Right atrium auricular region (tissue), 2 donors: Measurements from ENCODE around the gene CTR9. TPM values are rescaled to one million over a fixed set of nuclear protein-coding genes. Genes with fewer than 3 reads are reported as not detected.

Experiments
- DNase-seq: peaks from one replicate; pipeline ENCODE4 v3.0.0-alpha.2; 2019; ENCODE audit warnings: low spot score
- H3K27ac ChIP-seq, 2 donors: fragments of 200-600 bp; sonication (generic); 1 replicate in 1 of 2; 2 replicates in 1 of 2; pipeline ENCODE4 v1.5.1; 2016 to 2019
- H3K27me3 ChIP-seq, 2 donors: fragments of 200-600 bp; sonication (generic); one replicate each; pipeline versions ENCODE4 v1.5.1 to v1.6.0; 2017 to 2019
- H3K36me3 ChIP-seq: fragments of 200-600 bp; sonication (generic); one replicate; pipeline ENCODE4 v1.5.1; 2016
- H3K4me1 ChIP-seq, 2 donors: fragments of 200-600 bp; sonication (generic); one replicate each; pipeline versions ENCODE4 v1.5.1 to v1.6.0; 2017 to 2019
- H3K4me3 ChIP-seq, 2 donors: fragments of 200-600 bp; sonication (generic); 1 replicate in 1 of 2; 2 replicates in 1 of 2; pipeline ENCODE4 v1.5.1; 2017 to 2019; ENCODE audit warnings: mild to moderate bottlenecking in 1 of 2, moderate library complexity in 1 of 2
- H3K9me3 ChIP-seq, 2 donors: fragments of 200-600 bp; sonication (generic); one replicate each; pipeline ENCODE4 v1.5.1; 2019
- CTCF ChIP-seq, 2 donors: fragments of 200-600 bp; sonication (generic); IDR thresholded peaks; one replicate each; pipeline ENCODE4 v1.5.1; 2019; ENCODE audit warnings: antibody characterized with exemption in 2 of 2
- total RNA-seq, 2 donors: library from RNA; depleted of rRNA; stranded (reverse); fragments of >200 nt; gene quantifications; one replicate each; pipeline ENCODE4 v1.1.0, GENCODE V29; 2016

The CTR9 gene
- total RNA-seq, 2 donors from 2014 or later = 17.0 to 18.6 TPM

- H3K4me3 ChIP-seq = no peak overlapping the region
These were observed 6.8 kb upstream of the CTR9 start for GRCh38 chr11:10744206-10744605.

GRCh38 chr11:10746871-10747270 lies 4.2 kb upstream of the CTR9 start:
- Histone ChIP-seq H3K9me3 (no peaks in the 10 kb centered on the region), H3K27ac (no peak overlapping the region), H3K4me3 (no peak overlapping the region), H3K36me3 (no peaks in the 10 kb centered on the region), H3K4me1 (peaks cover 0 to 6% of the 10 kb centered on the region in 2 donors), H3K27me3 (no peaks in the 10 kb centered on the region)
- DNase-seq = no peak
- TF ChIP-seq CTCF (IDR thresholded peaks at IDR 0.05) = no peak

More at GRCh38 chr11:10744206-10744605, 6.8 kb upstream of the CTR9 start:
- no peak for TF ChIP-seq CTCF (IDR thresholded peaks at IDR 0.05)
- no peaks in the 10 kb centered on the region for H3K27me3 ChIP-seq
- DNase-seq = no peak
- no peaks in the 10 kb centered on the region for H3K36me3 ChIP-seq
- no peak overlapping the region for H3K27ac ChIP-seq
- no peaks in the 10 kb centered on the region for H3K4me1 ChIP-seq
- no peaks in the 10 kb centered on the region for H3K9me3 ChIP-seq

GRCh38 chr11:10747733-10748132 lies 3.3 kb upstream of the CTR9 start:
- no peak for DNase-seq
- no peaks in the 10 kb centered on the region for H3K27me3 ChIP-seq
- no peaks in the 10 kb centered on the region for H3K9me3 ChIP-seq
- peaks cover 0 to 14% of the 10 kb centered on the region in 2 donors for H3K4me1 ChIP-seq
- no peak for TF ChIP-seq CTCF (IDR thresholded peaks at IDR 0.05)
- no peak overlapping the region for H3K27ac ChIP-seq
- no peak overlapping the region for H3K4me3 ChIP-seq
- no peaks in the 10 kb centered on the region for H3K36me3 ChIP-seq

GRCh38 chr11:10749476-10749875 lies 1.6 kb upstream of the CTR9 start:
- no peak for TF ChIP-seq CTCF (IDR thresholded peaks at IDR 0.05)
- Histone ChIP-seq H3K27me3 (no peaks in the 10 kb centered on the region), H3K9me3 (no peaks in the 10 kb centered on the region), H3K36me3 (peaks cover 11% of the 10 kb centered on the region), H3K4me3 (no peak overlapping the region), H3K27ac (no peak overlapping the region), H3K4me1 (peaks cover 0 to 14% of the 10 kb centered on the region in 2 donors)
- DNase-seq = no peak

GRCh38 chr11:10751581-10751940 lies 515 bp downstream of the CTR9 start:
- no peak for DNase-seq
- Histone ChIP-seq H3K4me1 (peaks cover 0 to 14% of the 10 kb centered on the region in 2 donors), H3K27me3 (no peaks in the 10 kb centered on the region), H3K36me3 (peaks cover 29% of the 10 kb centered on the region), H3K9me3 (no peaks in the 10 kb centered on the region), H3K4me3 (peak overlapping the region; percentile 65 to 77), H3K27ac (peak overlapping the region; percentile 90 to 93)
- no peak for TF ChIP-seq CTCF (IDR thresholded peaks at IDR 0.05)

GRCh38 chr11:10752061-10752460 lies 1.0 kb downstream of the CTR9 start:
- Histone ChIP-seq H3K9me3 (no peaks in the 10 kb centered on the region), H3K27ac (peak overlapping the region in 1 of 2 donors; percentile 93), H3K4me3 (peak overlapping the region; percentile 65 to 77), H3K4me1 (peaks cover 0 to 14% of the 10 kb centered on the region in 2 donors), H3K36me3 (peaks cover 34% of the 10 kb centered on the region), H3K27me3 (no peaks in the 10 kb centered on the region)
- no peak for DNase-seq
- TF ChIP-seq CTCF (IDR thresholded peaks at IDR 0.05) = no peak
